ENCODE measurements around the gene IBA57.
"Not testable (repeated sequence)": the region's sequence is repeated elsewhere in the genome, so short reads cannot be mapped to it uniquely, and the experiment has no call there.

The IBA57 gene

DNA sequence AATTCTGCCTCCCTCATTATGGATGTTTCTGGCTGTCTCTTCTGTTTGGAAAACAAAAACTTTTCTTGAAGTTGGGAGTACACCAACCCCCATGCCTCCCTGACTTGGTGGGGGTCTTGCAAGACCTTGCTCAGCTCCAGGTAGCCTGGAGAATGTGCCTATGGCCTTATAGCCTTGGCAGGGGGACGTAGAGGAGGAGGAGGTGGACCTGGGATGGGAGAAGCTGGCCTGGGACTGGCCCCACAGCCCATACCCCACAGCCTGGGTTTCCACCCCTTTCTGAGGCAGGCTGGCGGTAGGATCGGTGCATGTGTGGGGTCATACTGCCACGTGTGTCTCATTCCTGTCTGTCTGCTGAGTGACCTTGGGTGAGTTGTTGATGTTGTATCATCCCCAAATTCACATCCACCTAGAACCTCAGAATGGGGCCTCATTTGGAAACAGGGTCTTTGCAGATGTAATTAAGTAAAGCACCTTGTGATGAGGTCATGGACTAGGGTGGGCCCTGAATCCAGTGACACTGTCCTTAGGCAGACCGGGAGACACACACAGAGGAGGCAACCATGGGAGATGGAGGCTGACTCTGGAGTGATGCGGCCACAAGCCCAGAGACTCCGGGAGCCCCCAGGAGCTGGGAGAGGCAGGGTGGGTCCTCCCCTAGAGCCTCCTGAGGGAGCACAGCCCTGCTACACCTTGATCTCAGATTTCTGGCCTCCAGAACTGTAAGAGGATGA lies 60.7 kb downstream of the IBA57 start:
- no peak for DNase-seq (ENCODE audit: low read depth in 2 of 2)

DNA sequence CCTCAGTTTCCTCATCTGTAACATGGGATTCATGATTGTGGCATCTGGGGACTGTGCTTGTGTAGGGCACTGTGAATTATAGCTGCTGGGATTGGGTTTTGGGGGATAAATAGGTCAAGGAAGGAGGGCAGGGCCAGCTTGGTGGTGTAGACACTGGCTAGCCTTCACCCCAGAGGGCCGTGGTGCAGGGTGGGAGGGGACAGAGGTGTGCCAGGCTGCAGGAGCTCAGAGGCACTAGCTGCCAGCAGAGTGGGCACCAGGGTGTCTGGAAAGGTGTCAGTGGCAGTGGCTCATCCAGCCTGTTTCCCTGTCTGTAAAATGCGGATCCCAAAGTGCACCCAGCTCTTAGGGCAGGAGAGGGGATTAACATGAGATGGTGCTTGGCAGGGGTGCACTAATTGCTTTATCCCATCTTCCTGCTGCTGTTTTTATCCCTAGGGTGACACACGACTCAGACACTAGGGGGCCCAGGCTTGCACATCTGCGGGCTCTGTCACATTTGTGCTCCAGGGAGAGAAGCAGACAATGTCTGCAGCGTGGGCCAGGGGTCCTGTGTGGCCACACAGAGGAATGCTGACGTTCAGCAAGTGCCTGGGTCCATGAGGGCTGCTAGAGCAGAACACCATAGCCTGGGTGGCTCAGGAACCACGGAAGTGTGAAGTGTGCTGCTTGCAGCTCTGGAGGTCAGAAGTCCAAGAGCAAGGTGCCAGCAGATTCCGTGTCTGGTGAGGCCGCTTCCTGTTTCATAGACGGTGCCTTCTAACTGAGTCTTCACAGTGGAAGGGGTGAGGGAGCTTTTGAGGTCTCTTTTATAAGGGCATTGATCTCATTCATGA lies 61.6 kb downstream of the IBA57 start:
- DNase-seq (ENCODE audit: low read depth in 2 of 2): no peak

DNA sequence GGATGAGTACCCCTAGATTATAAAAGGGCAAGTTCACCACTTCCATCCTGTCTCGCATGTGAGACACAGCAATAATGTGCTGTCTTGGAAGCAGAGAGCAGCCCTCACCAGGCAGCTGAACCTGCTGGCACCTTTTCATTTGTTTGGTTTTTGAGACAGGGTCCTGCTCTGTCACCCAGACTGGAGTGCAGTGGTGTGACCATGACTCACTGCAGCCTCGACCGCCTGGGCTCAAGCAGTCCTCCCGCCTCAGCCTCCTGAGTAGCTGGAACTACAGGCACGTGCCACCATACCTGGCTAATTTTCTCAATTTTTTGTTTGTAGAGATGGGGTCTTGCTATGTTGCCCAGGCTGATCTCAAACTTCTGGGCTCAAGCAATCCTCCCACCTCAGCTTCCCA lies 62.5 kb downstream of the IBA57 start:
- DNase-seq (ENCODE audit: low read depth in 2 of 2): not testable (repeated sequence)

DNA sequence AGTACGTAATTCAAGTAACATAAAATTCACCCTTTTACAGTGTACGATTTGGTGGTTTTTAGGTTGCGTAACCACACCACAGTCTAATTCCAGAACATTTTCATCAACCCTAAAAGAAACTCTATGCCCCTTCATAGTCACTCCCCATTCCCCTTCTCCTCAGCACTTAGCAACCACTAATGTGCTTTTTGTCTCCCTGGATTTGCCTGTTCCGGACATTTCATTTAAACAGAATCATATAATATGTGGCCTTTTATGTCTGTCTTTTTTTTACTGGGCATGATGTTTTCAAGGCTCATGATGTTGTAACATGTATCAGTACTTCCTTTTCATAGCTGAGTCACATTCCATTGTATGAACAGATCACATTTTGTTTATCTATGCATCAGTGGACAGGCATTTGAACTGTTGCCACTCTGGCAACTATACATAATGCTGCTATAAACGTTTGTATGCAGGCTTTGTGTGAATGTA lies 63.0 kb downstream of the IBA57 start:
- peak; percentile 75 to 79 for DNase-seq (ENCODE audit: low read depth in 2 of 2)

DNA sequence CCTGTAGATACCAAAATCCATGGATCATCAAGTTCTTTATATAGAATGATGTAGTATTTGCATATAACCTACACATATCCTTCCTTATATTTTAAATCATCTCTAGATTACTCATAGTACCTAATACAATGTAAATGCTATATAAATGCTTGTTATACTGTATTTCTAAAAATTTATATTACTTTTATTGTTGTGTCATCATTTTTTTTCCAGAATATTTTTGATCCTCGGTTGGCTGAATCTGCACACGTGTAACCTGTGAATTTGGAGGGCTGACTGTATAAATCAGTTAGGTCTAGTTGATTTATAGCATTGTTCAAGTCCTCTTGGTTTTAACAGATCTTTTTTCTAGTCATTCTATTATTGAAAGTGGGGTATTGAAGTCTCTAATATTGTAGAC lies 65.6 kb downstream of the IBA57 start:
- DNase-seq (ENCODE audit: low read depth in 2 of 2): no peak

Measured in fibroblast of skin of left biceps (primary cell).